ENCODE measurements around the gene CCR5.

DNA sequence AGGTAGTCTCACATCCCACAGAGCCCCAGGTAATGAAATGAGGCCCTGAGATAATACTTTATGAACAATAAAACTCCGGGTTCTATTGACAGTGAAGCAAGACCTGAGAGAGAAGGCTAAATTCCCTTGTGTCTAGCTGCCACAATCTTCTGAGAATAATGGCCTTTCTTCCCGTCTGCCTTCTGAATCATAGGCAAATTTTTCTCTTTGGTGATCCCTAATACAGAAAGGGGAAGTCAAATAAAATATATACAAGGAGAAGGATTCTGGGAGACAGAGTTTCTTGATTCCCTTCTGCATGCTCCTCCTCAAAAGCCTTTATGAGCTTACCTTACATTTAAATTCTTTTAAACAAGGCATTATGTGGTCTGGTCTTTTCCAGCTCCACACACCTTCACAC, 46.7 kb upstream of the CCR5 start:
- TF ChIP-seq HOXD13 (CRISPR knock-in tag; IDR thresholded peaks at IDR 0.05; ENCODE audit: borderline replicate concordance) (no peak), ZNF2 (tag by site-specific recombination; IDR thresholded peaks at IDR 0.05) (no peak), ZNF560 (tag by site-specific recombination; IDR thresholded peaks at IDR 0.05; ENCODE audit: borderline replicate concordance) (no peak), REPIN1 (tag by site-specific recombination; IDR thresholded peaks at IDR 0.05; ENCODE audit: low read depth) (no peak)
- TF ChIP-seq, protein P1, sequence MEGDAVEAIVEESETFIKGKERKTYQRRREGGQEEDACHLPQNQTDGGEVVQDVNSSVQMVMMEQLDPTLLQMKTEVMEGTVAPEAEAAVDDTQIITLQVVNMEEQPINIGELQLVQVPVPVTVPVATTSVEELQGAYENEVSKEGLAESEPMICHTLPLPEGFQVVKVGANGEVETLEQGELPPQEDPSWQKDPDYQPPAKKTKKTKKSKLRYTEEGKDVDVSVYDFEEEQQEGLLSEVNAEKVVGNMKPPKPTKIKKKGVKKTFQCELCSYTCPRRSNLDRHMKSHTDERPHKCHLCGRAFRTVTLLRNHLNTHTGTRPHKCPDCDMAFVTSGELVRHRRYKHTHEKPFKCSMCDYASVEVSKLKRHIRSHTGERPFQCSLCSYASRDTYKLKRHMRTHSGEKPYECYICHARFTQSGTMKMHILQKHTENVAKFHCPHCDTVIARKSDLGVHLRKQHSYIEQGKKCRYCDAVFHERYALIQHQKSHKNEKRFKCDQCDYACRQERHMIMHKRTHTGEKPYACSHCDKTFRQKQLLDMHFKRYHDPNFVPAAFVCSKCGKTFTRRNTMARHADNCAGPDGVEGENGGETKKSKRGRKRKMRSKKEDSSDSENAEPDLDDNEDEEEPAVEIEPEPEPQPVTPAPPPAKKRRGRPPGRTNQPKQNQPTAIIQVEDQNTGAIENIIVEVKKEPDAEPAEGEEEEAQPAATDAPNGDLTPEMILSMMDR (tag by site-specific recombination; IDR thresholded peaks at IDR 0.05) = no peak
- TF ChIP-seq, protein P2, sequence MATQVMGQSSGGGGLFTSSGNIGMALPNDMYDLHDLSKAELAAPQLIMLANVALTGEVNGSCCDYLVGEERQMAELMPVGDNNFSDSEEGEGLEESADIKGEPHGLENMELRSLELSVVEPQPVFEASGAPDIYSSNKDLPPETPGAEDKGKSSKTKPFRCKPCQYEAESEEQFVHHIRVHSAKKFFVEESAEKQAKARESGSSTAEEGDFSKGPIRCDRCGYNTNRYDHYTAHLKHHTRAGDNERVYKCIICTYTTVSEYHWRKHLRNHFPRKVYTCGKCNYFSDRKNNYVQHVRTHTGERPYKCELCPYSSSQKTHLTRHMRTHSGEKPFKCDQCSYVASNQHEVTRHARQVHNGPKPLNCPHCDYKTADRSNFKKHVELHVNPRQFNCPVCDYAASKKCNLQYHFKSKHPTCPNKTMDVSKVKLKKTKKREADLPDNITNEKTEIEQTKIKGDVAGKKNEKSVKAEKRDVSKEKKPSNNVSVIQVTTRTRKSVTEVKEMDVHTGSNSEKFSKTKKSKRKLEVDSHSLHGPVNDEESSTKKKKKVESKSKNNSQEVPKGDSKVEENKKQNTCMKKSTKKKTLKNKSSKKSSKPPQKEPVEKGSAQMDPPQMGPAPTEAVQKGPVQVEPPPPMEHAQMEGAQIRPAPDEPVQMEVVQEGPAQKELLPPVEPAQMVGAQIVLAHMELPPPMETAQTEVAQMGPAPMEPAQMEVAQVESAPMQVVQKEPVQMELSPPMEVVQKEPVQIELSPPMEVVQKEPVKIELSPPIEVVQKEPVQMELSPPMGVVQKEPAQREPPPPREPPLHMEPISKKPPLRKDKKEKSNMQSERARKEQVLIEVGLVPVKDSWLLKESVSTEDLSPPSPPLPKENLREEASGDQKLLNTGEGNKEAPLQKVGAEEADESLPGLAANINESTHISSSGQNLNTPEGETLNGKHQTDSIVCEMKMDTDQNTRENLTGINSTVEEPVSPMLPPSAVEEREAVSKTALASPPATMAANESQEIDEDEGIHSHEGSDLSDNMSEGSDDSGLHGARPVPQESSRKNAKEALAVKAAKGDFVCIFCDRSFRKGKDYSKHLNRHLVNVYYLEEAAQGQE (tag by site-specific recombination; IDR thresholded peaks at IDR 0.05) = no peak
- TF ChIP-seq, protein P3, sequence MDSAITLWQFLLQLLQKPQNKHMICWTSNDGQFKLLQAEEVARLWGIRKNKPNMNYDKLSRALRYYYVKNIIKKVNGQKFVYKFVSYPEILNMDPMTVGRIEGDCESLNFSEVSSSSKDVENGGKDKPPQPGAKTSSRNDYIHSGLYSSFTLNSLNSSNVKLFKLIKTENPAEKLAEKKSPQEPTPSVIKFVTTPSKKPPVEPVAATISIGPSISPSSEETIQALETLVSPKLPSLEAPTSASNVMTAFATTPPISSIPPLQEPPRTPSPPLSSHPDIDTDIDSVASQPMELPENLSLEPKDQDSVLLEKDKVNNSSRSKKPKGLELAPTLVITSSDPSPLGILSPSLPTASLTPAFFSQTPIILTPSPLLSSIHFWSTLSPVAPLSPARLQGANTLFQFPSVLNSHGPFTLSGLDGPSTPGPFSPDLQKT (IDR thresholded peaks at IDR 0.05; ENCODE audit: borderline replicate concordance, low read depth, low read length) = no peak
- TF ChIP-seq, protein P4, sequence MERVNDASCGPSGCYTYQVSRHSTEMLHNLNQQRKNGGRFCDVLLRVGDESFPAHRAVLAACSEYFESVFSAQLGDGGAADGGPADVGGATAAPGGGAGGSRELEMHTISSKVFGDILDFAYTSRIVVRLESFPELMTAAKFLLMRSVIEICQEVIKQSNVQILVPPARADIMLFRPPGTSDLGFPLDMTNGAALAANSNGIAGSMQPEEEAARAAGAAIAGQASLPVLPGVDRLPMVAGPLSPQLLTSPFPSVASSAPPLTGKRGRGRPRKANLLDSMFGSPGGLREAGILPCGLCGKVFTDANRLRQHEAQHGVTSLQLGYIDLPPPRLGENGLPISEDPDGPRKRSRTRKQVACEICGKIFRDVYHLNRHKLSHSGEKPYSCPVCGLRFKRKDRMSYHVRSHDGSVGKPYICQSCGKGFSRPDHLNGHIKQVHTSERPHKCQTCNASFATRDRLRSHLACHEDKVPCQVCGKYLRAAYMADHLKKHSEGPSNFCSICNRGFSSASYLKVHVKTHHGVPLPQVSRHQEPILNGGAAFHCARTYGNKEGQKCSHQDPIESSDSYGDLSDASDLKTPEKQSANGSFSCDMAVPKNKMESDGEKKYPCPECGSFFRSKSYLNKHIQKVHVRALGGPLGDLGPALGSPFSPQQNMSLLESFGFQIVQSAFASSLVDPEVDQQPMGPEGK (tag by site-specific recombination; IDR thresholded peaks at IDR 0.05) = no peak
- TF ChIP-seq, protein P5, sequence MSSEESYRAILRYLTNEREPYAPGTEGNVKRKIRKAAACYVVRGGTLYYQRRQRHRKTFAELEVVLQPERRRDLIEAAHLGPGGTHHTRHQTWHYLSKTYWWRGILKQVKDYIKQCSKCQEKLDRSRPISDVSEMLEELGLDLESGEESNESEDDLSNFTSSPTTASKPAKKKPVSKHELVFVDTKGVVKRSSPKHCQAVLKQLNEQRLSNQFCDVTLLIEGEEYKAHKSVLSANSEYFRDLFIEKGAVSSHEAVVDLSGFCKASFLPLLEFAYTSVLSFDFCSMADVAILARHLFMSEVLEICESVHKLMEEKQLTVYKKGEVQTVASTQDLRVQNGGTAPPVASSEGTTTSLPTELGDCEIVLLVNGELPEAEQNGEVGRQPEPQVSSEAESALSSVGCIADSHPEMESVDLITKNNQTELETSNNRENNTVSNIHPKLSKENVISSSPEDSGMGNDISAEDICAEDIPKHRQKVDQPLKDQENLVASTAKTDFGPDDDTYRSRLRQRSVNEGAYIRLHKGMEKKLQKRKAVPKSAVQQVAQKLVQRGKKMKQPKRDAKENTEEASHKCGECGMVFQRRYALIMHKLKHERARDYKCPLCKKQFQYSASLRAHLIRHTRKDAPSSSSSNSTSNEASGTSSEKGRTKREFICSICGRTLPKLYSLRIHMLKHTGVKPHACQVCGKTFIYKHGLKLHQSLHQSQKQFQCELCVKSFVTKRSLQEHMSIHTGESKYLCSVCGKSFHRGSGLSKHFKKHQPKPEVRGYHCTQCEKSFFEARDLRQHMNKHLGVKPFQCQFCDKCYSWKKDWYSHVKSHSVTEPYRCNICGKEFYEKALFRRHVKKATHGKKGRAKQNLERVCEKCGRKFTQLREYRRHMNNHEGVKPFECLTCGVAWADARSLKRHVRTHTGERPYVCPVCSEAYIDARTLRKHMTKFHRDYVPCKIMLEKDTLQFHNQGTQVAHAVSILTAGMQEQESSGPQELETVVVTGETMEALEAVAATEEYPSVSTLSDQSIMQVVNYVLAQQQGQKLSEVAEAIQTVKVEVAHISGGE (tag by site-specific recombination; conservative IDR thresholded peaks at IDR 0.05; ENCODE audit: low read depth) = no peak
- TF ChIP-seq, protein P6, sequence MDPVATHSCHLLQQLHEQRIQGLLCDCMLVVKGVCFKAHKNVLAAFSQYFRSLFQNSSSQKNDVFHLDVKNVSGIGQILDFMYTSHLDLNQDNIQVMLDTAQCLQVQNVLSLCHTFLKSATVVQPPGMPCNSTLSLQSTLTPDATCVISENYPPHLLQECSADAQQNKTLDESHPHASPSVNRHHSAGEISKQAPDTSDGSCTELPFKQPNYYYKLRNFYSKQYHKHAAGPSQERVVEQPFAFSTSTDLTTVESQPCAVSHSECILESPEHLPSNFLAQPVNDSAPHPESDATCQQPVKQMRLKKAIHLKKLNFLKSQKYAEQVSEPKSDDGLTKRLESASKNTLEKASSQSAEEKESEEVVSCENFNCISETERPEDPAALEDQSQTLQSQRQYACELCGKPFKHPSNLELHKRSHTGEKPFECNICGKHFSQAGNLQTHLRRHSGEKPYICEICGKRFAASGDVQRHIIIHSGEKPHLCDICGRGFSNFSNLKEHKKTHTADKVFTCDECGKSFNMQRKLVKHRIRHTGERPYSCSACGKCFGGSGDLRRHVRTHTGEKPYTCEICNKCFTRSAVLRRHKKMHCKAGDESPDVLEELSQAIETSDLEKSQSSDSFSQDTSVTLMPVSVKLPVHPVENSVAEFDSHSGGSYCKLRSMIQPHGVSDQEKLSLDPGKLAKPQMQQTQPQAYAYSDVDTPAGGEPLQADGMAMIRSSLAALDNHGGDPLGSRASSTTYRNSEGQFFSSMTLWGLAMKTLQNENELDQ (tag by site-specific recombination; IDR thresholded peaks at IDR 0.05; ENCODE audit: low read depth) = no peak
